ENCODE data around the gene TXNRD2. TPM values are rescaled to one million over a fixed set of nuclear protein-coding genes. Genes with fewer than 3 reads are reported as not detected.

TXNRD2 gene
- total RNA-seq, 1 donor from 2014 or later: 63.5 TPM

- DNase-seq (ENCODE audit: low read depth in 2 of 2): no peak
Measured at GRCh38 chr22:19866665-19867009, 75.0 kb downstream of the TXNRD2 start.

DNA sequence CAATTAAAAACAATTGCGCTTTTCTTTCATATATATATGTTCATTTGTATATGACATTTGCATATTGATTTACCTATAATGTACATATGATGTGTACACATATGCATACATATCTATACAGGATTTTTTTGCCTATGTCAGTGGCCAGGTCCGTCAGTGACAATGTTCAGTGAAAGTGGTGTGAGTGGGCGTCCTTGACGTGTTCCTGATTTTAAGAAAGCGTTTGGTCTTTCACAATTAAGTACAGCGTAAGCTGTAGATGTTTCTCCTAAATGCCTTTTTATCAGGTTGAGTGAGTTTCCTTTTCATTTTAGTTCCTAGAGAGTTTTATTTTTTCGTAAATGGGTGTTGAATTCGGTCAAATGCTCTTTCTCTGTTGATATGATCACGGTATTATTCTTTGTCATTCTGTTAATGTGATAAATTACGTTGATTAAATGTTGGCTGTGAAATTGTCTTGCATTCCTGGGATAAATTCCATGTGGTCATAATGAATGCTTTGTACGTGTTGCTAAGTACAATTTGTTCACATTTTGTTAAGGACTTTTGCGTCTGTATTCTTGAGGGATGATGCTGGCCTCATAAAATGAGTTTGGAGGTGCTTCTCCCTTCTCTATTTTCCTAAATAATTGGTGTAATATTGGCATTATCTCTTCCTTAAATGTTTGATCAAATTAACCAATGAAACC is 76.3 kb downstream of the TXNRD2 start:
- no peak for DNase-seq (ENCODE audit: low read depth in 2 of 2)

GRCh38 chr22:19864538-19865106 is 77.0 kb downstream of the TXNRD2 start:
- no peak for DNase-seq (ENCODE audit: low read depth in 2 of 2)

DNA sequence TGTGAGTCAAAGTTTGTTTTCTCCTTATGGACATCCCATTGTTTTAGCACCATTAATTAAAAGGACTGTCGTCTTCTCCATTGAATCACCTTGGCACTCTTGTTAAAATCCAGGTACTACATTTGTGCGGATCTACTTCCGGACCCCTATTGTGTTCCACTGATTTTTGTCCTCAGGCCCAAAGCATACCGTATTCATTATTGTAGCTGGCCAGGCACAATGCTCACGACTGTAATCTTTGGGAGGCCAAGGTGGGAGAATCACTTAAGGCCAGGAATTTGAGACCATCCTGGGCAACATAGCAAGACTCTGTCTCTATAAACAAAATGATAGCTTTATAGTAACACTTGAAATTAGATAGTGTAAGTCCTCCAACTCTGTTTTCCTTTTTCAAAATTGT is 78.0 kb downstream of the TXNRD2 start:
- no peak for DNase-seq (ENCODE audit: low read depth in 2 of 2)

- no peak for DNase-seq (ENCODE audit: low read depth in 2 of 2)
Measured at GRCh38 chr22:19862619-19863246, 78.9 kb downstream of the TXNRD2 start.

DNA sequence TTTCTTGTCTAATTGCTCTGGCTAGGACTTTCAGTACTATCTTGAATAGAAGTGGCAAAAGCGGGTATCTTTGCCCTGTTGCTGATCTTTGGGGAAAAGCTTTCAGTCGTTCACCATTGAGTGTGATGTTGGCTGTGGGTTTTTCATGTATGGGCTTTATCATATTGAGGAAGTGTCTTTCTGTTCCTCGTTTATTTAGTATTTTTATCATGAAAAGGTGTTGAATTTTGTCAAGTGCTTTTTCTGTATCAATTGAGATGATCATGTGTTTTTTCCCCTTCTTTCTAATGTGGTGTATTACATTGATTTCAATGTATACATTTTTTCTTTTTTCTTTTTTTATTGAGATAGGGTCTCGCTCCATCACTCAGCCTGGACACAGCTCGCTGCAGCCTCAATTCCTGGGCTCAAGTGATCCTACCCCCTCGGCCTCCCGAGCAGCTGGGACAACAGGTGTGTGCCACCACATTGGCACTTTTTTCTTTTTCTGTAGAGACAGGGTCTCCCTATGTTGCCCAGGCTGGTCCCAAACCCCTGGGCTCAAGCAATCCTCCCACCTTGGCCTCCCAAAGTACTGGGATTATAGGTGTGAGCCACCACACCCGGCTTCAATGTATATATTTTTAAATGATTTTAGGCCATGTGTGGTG is 81.6 kb downstream of the TXNRD2 start:
- no peak for DNase-seq (ENCODE audit: low read depth in 2 of 2)

GRCh38 chr22:19857382-19857781 is 84.2 kb downstream of the TXNRD2 start:
- DNase-seq (ENCODE audit: low read depth in 2 of 2): no peak

DNA sequence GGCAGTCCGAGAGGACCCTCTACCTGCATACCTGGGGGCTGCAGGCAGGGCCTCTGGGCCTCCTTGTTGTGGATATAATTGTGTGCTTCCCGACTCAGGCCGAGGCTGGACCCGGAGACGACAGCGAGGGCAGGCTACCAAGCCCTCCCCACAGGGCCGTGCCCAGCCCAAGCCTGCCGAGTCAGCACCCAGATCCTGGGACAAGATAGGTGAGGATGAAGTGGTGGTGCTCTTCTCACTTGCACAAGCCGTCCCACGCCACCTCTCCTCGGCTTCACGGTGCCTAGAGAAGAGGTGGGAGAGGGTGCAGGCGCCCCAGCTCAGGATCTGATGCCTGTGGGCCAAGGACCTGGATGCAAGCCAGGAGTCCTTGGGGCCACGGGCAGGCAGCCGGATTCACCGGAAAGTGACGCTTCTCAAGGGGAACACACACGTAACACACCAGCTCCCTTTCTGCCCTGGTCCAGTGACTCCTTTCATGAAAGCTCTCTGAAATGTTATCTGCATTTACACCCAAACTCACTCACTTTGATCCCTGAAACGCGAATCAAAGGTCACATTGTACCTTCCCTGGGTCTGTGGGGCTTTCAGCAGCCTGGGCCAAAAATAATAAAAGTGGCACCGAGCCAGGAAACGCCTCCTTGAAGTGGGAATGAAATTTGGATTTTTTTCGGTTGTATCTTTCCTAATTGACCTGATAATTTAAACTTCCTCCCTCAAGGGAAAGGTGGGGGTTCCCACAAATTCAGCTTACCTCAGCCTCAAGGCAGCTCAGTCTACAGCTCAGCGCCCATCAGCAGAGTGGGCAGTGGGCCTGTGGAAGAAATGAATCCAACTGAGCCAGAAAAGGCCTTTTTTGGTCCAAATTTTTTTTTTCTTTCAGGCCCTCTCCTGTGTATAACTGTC is 85.9 kb downstream of the TXNRD2 start:
- DNase-seq (ENCODE audit: low read depth in 2 of 2): peak; percentile 55 to 80

DNA sequence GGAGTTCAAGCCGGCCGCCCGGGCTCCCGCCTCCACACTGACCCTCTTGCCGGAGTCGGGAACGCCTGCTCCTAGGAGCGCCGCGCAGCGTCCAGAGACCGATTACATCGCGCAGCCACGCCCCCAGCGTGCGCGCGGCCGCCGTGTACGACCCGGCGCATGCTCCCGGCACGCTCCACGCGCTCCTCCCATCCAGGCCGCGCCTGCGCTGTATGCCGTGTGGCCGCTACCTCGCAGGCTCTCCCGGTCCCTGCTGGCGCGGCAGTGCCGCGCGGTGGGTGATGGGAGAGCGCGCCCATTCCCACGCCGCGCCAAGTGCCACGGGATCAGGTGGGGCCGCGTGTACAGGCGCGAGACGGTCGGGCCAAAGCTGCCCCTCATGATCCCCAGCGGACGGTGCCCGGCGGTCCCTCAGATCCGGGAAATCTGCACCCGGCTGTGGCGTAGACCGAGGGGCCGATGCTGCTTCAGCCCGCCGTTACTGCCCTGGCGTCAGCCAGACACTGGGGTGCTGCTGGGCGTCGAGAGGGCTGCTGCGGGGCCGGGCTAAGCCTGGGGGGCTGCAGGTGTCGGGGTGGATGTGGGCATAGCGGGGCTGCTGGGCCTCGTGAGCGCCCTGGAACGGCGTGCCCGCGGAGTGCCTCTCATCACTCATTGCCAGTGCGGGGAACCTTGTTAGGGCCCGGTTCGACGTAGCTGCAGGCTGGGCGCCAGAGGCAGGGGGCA is 86.7 kb downstream of the TXNRD2 start, which contains the start of the genes GNB1L and RTL10:
GNB1L (minus strand) TSS at position 97 of the 726 bp plus-strand sequence. CDS start 33,519 bp downstream, outside the sequence.
RTL10 (minus strand) TSS at position 97 of the 726 bp plus-strand sequence. CDS start 2,613 bp downstream, outside the sequence.
- DNase-seq (ENCODE audit: low read depth in 2 of 2): peak; percentile 98

DNA sequence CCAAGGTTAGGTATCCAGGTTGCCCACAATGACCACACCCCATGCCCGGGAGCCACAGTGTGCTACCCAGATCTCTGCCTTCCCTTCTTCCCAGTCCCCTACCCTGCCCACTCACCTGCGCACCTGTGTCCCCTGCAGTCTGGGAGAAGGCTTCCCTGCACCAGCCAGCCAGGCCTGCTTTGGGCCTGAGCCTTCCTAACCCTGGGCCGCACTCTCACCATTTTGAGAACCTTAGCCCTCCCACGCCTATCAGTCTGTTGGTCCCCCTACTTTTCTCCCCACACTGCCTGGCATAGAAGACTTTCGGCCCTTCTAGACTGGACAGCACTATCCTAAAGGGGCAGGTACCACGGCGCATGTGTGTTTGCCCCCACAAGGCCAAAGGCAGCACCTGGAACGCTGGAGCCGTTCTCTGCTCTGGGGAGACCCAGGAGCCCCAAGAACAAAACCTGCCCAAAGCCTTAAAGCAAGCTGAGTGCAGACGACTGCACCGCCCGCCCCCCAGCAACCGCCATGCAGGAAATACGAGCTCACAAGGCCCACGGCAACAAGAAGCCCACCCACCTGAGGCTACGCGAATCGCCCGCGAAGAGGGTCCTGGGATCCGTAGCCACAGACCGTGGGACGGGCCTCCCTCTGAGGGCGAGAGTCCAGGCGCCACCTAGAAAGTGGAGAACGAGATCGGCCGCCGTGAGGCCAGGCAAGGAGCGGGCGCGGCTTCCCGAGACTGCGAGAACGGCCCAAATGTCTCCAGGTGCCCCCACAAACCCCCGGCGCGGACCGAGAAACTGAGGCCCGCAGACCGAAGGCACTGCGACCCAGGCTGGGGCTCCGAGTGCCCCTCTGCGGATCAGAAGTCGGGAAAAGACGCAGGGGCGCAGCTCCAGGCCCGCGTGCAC is 87.5 kb downstream of the TXNRD2 start:
- peak in 1 of 2 donors; percentile 23 for DNase-seq (ENCODE audit: low read depth in 2 of 2)

DNA sequence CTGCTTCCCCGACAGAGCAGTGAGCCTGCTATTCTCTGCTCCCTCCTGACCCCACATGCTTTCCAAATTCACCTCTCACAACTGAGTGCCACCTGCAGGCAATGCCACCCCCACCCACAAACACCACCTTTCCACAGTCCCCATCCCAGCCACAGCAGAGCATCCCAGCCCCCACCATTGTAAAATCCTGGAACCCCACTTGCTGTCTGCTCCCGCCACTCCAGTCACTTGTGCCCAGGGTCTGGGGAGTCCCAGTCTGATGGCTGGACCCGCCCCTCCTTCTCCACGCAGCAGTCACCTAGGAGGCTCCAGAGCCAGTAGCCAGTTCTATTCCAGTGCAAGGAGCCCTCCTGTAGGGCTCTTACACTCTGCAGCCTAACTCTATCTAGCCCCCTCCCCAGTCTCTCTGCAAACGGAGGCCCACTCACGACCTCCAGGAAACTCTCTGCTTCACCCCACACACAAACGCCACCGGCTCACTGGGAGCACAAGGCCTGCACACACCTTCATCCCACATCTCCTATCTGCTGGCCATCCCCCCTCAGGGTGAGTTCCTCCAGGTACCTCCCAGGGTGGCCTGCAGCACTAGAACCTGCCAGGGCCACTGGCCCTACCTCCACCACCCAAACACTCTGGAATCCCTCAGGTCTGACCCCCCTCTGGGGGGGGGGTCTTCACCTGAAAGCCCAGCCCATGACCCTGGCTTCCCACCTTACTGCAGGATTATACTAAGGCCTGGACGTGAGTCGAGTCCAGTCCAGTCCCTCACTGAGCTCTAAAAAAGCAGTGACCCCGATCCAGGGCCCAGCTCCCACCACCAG is 88.3 kb downstream of the TXNRD2 start:
- peak in 1 of 2 donors; percentile 4 for DNase-seq (ENCODE audit: low read depth in 2 of 2)

GRCh38 chr22:19852177-19852781 is 89.3 kb downstream of the TXNRD2 start:
- no peak for DNase-seq (ENCODE audit: low read depth in 2 of 2)

GRCh38 chr22:19851291-19852176 is 90.1 kb downstream of the TXNRD2 start:
- DNase-seq (ENCODE audit: low read depth in 2 of 2): no peak

DNA sequence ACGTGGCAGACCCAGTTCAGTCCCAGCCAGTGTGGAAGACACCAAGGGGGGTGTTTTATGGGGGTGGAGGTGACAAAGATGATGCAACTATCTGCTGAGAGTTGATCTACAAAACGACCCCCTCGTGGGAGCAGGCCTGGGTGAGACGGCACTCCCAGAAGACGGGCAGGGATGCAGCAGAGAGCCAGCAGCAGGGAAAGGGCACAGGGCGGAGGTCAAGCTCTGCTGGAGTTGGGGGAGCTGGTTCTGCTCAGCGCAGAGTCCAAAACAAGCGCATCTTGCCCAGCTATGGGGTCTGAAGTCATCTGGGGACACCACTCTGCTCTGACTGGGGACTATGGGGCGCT is 90.9 kb downstream of the TXNRD2 start:
- no peak for DNase-seq (ENCODE audit: low read depth in 2 of 2)

GRCh38 chr22:19849835-19850762 is 91.5 kb downstream of the TXNRD2 start:
- DNase-seq (ENCODE audit: low read depth in 2 of 2): peak in 1 of 2 donors; percentile 2

Measured in lung microvascular endothelial cell (primary cell).